Measurements from ENCODE around the gene ETV6.

Gene ETV6

GRCh38 chr12:11663130-11663529 is 13.7 kb downstream of the ETV6 start:
- in situ Hi-C loops (cut with HindIII; ENCODE audit: low sequenced_read_pairs): no loop called here
- H3K4me3 ChIP-seq (ENCODE audit: low read depth, low read length): no peak overlapping the region
- no peak for TF ChIP-seq CTCF (IDR thresholded peaks at IDR 0.05; ENCODE audit: low read depth, low read length, missing control alignments)
- DNase-seq (ENCODE audit: low read depth): no peak

DNA sequence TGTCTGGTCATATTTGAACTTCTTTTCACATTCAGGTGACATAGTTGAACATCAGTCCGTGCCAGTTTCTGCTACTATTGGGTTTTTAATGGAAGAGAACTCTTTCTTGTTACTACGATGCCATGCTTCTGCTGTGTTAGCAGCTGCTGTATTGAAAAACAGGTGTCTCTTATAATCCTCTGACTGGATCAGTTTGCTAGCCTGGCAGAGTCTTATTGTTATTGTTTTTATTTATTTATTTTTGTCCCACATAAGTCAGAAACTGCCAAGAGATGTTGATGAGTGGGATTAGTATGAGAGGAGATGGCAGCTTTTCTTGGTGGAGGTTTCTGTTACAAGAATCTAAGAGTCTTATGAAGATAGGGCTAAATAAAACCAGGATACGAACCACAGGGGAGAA is 14.6 kb downstream of the ETV6 start:
- in situ Hi-C loops (cut with HindIII; ENCODE audit: low sequenced_read_pairs): no loop called here
- no peak overlapping the region for H3K4me3 ChIP-seq (ENCODE audit: low read depth, low read length)
- TF ChIP-seq CTCF (IDR thresholded peaks at IDR 0.05; ENCODE audit: low read depth, low read length, missing control alignments): no peak
- DNase-seq (ENCODE audit: low read depth): no peak

DNA sequence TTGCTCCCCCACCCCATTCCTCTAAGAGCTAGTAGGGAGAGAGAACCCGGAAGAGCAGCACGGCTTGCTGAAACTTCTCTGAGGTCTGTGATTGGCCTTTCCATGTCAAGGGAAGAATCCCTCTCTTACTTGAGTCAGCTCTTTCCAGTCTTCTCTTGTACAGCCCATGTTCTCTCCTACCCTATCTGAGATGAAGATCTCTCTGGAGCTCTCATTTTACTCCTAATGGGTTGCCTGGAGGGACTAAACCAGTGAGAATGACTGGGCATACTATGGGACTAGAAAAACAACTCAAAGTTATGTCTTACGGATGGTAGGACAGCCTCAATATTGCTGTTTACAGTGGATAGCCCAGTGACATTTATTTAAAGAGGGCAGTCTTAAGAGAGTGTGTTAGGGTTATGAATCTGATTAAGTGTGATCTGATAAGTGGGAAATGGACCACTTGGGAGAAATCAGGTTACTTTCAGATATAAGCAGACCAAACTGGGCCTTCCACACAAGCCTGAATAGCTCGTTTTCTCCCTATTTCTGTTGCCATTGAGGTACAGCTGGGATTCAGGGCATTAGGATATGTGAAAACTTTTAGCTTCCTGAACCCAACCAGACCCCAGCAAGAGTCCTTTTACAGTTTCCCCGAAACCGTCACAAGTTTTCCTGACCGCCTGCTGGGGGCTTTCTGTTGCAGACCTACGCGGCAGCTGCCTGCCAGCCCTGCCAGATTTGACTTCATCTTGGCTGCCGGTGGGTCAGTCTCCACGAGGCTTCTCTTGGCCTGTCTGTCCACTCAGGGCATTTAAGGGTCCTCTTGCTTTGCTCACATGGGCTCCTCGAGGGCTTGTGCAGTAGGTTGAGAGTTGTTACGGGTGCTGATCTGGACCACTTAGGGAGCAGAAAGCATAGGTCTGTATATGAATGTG is 16.9 kb downstream of the ETV6 start:
- TF ChIP-seq CTCF (IDR thresholded peaks at IDR 0.05; ENCODE audit: low read depth, low read length, missing control alignments): no peak
- DNase-seq (ENCODE audit: low read depth): no peak
- in situ Hi-C loops (cut with HindIII; ENCODE audit: low sequenced_read_pairs): no loop called here
- H3K4me3 ChIP-seq (ENCODE audit: low read depth, low read length): no peak overlapping the region

- no peak overlapping the region for H3K4me3 ChIP-seq (ENCODE audit: low read depth, low read length)
- DNase-seq (ENCODE audit: low read depth): no peak
- no peak for TF ChIP-seq CTCF (IDR thresholded peaks at IDR 0.05; ENCODE audit: low read depth, low read length, missing control alignments)
- in situ Hi-C loops (cut with HindIII; ENCODE audit: low sequenced_read_pairs): no loop called here
Observed at GRCh38 chr12:11667171-11667570, 17.7 kb downstream of the ETV6 start.

DNA sequence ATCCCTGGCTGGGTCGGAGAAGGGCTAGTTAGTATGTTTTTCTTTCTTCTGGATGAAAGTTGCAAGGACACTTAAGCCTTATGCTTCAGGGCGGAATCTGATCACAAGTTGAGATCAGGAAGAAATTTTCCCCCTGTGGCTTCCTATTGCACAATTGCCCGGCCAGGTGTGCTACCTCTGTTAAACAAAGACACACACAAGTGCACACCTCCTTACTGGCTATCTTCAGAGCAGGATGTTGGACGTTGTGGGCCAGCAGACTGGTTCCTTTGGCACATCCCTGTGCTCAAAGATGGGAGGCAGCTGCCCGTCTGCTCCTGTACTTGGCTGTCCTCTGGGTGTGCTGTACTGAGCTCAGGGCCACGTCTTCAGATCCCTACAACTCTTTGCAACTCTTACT is 19.1 kb downstream of the ETV6 start:
- no peak for TF ChIP-seq CTCF (IDR thresholded peaks at IDR 0.05; ENCODE audit: low read depth, low read length, missing control alignments)
- H3K4me3 ChIP-seq (ENCODE audit: low read depth, low read length): no peak overlapping the region
- in situ Hi-C loops (cut with HindIII; ENCODE audit: low sequenced_read_pairs): no loop called here
- no peak for DNase-seq (ENCODE audit: low read depth)

- in situ Hi-C loops (cut with HindIII; ENCODE audit: low sequenced_read_pairs): no loop called here
- no peak for TF ChIP-seq CTCF (IDR thresholded peaks at IDR 0.05; ENCODE audit: low read depth, low read length, missing control alignments)
- DNase-seq (ENCODE audit: low read depth): no peak
- no peak overlapping the region for H3K4me3 ChIP-seq (ENCODE audit: low read depth, low read length)
Observed at GRCh38 chr12:11669348-11669747, 19.9 kb downstream of the ETV6 start.

All from astrocyte of the cerebellum (primary cell).